ENCODE data around the gene CCDC85C. TPM values are rescaled to one million over a fixed set of nuclear protein-coding genes. Genes with fewer than 3 reads are reported as not detected.

The CCDC85C gene
- total and polyA plus RNA-seq, 2 of the 8 experiments (the other 6 are each of a cell fraction or from before 2014, with no cell fraction given) = 16.8 to 35.8 TPM

DNA sequence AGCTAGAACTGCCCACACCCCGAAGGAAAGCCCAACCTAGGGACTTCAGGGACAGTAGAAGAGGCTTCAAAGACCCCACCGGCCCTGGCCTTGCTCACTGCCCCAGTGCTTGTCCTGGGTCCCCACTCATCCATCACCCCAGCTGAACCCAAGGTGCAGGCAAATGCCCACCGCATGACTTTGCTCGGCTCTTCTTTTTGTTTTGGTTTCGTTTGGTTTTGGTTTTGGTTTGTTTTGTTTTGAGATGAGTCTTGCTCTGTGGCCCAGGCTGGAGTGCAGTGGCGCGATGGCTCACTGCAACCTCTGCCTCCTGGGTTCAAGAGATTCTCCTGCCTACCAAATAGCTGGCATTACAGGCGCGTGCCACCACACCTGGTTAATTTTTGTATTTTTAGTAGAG lies 9.0 kb downstream of the CCDC85C start:
- Histone ChIP-seq H4K20me1 (replicated peaks in 1 of 2; ENCODE audit: control insufficient read depth in 1 of 2, insufficient read depth in 2 of 2, low read length in 2 of 2) (peaks cover 7 to 24% of the 10 kb centered on the region in 2 experiments), H2AK5ac (ENCODE audit: low read depth, low read length) (no peak overlapping the region), H3K4me2 (ENCODE audit: insufficient read depth in 1 of 2, low read depth in 2 of 2, low read length in 2 of 2) (no peak overlapping the region), H4K5ac (ENCODE audit: insufficient read length, low read depth, low read length) (no peak overlapping the region), H3K56ac (replicated peaks; ENCODE audit: insufficient read length, low read depth, low read length) (no peak overlapping the region), H3K9me3 (ENCODE audit: insufficient read depth in 2 of 2, low read depth in 1 of 2, low read length in 1 of 2) (no peaks in the 10 kb centered on the region), H2AFZ (ENCODE audit: low read length) (no peak overlapping the region), H3K79me2 (ENCODE audit: control insufficient read depth in 1 of 2, insufficient read depth in 2 of 2, low read length in 2 of 2) (peaks cover 2 to 77% of the 10 kb centered on the region in 2 experiments; a peak in 2 of 4 replicates), H2BK120ac (replicated peaks; ENCODE audit: low read depth, low read length) (no peak overlapping the region), H3K23me2 (ENCODE audit: low read depth, low read length) (no peaks in the 10 kb centered on the region), H3K27me3 (replicated peaks in 1 of 4; ENCODE audit: control insufficient read depth in 3 of 4, extremely low read depth in 1 of 4, insufficient read depth in 3 of 4, low read length in 3 of 4) (no peaks in the 10 kb centered on the region; a peak in 1 of 7 replicates), H3K4me3 (ENCODE audit: extremely low read depth in 1 of 4, insufficient read depth in 2 of 4, low read depth in 3 of 4, low read length in 4 of 4) (no peak overlapping the region), H2BK20ac (ENCODE audit: low read length) (no peak overlapping the region), H4K8ac (ENCODE audit: extremely low read depth, insufficient read depth, low read length) (no peak overlapping the region), H4K91ac (replicated peaks; ENCODE audit: insufficient read length, low read length) (no peak overlapping the region), H2BK15ac (ENCODE audit: low read length) (no peak overlapping the region), H3K27ac (ENCODE audit: low read depth, low read length) (no peak overlapping the region), H3K9ac (replicated peaks in 1 of 4; ENCODE audit: extremely low read depth in 1 of 4, low read depth in 3 of 4, low read length in 3 of 4) (no peak overlapping the region), H3K36me3 (ENCODE audit: control insufficient read depth in 2 of 4, insufficient read depth in 4 of 4, low read length in 3 of 4) (no peaks in the 10 kb centered on the region), H3K4ac (replicated peaks; ENCODE audit: insufficient read length, low read depth, low read length) (no peak overlapping the region), H3K14ac (ENCODE audit: insufficient read length) (no peak overlapping the region), H3K4me1 (replicated peaks in 1 of 4; ENCODE audit: control insufficient read depth in 3 of 4, insufficient read depth in 4 of 4, low read length in 3 of 4) (peaks cover 0 to 26% (median 18%) of the 10 kb centered on the region in 4 experiments; a peak in 6 of 7 replicates), H3K18ac (ENCODE audit: extremely low read depth, low read length) (no peak overlapping the region), H3K23ac (ENCODE audit: insufficient read length) (no peak overlapping the region), H2BK5ac (ENCODE audit: low read depth, low read length) (no peak overlapping the region), H3K79me1 (ENCODE audit: low read depth, low read length) (peaks cover 25% of the 10 kb centered on the region), H2BK12ac (ENCODE audit: low read depth, low read length) (no peak overlapping the region)
- ChIA-PET CTCF (ENCODE audit: partially characterized antibody) (interaction anchor here (0.6 to 4.3 kb wide), 15 partner anchors 8 to 51 kb away, joined by 3 to 18 read pairs (median 4); no protein-coding TSS in a partner anchor), POLR2A (ENCODE audit: partially characterized antibody) (interaction anchor here (0.7 to 2.6 kb wide), 3 partner anchors 10 to 78 kb away, joined by 3 to 10 read pairs (median 3); partner anchors contain the start of gene CCDC85C)
- no peak for DNase-seq (ENCODE audit: low read depth in 1 of 2, low spot score in 2 of 2)
- no peak for TF ChIP-seq RAD21 (IDR thresholded peaks at IDR 0.05 in 1 of 2, conservative IDR thresholded peaks at IDR 0.05 in 1 of 2; ENCODE audit: low read depth in 2 of 2, low read length in 2 of 2)
- no peak for TF ChIP-seq SUZ12 (IDR thresholded peaks at IDR 0.05; ENCODE audit: low read length)
- TF ChIP-seq EP300 (IDR thresholded peaks at IDR 0.05; ENCODE audit: borderline replicate concordance in 1 of 2, low read depth in 2 of 2, low read length in 2 of 2) = no peak
- no peak for TF ChIP-seq CEBPB (IDR thresholded peaks at IDR 0.05; ENCODE audit: low read depth, low read length)
- TF ChIP-seq, protein P1, sequence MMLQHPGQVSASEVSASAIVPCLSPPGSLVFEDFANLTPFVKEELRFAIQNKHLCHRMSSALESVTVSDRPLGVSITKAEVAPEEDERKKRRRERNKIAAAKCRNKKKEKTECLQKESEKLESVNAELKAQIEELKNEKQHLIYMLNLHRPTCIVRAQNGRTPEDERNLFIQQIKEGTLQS (IDR thresholded peaks at IDR 0.05; ENCODE audit: insufficient read depth, low read depth, low read length) = no peak
- no peak for TF ChIP-seq PHF8 (conservative IDR thresholded peaks at IDR 0.05; ENCODE audit: low read depth, low read length)
- no peak for TF ChIP-seq JUND (IDR thresholded peaks at IDR 0.05; ENCODE audit: low read length)
- no peak for TF ChIP-seq KDM5A (IDR thresholded peaks at IDR 0.05; ENCODE audit: low read length)
- TF ChIP-seq CTCF (IDR thresholded peaks at IDR 0.05; ENCODE audit: control extremely low read depth in 1 of 3, insufficient read depth in 1 of 3, low read depth in 1 of 3, low read length in 3 of 3) = no peak
- no peak for TF ChIP-seq ASH2L (IDR thresholded peaks at IDR 0.05; ENCODE audit: low read length)
- no peak for FAIRE-seq
- whole genome bisulfite sequencing, 2 experiments (ENCODE audit: extremely low coverage in 1 of 2, insufficient coverage in 1 of 2, insufficient read length in 1 of 2, insufficient replicate concordance in 2 of 2, low coverage in 1 of 2, low lambda C conversion rate in 2 of 2, missing lambda C conversion rate in 1 of 2) = 91% methylated on average over 8 of the region's 9 CpGs; no CpG with 5 or more reads in 1 of the 2 experiments

Data from H1 (cell line).